ENCODE results near the gene AKAP8L. TPM values are rescaled to one million over a fixed set of nuclear protein-coding genes. Genes with fewer than 3 reads are reported as not detected.
A peak's percentile ranks its signal among the peaks of the same experiment; 100 is the strongest.
"Not testable (repeated sequence)": the region's sequence is repeated elsewhere in the genome, so short reads cannot be mapped to it uniquely, and the experiment has no call there.

The AKAP8L gene
- total RNA-seq, 1 donor: 119 TPM

DNA sequence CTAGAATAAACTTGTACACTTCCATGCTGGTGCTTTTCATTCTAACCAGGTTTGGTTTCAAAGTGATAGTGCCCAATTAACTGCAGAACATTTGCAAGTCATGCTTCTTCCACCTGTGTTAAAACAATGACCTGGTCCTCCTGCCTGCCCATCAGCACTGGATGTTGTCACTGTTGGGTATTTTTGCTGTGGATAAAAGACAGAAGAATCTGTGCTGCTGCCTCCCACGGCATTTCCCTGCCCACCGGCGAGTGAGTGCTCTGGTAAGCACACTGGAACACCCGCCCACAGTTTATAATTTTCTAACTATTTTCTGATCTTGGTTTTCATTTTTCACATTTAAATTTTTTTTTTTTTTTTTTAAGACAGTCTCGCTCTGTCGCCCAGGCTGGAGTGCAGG lies 36.9 kb downstream of the AKAP8L start:
- no peak for DNase-seq (ENCODE audit: low read depth in 2 of 3, low spot score in 2 of 3)

DNA sequence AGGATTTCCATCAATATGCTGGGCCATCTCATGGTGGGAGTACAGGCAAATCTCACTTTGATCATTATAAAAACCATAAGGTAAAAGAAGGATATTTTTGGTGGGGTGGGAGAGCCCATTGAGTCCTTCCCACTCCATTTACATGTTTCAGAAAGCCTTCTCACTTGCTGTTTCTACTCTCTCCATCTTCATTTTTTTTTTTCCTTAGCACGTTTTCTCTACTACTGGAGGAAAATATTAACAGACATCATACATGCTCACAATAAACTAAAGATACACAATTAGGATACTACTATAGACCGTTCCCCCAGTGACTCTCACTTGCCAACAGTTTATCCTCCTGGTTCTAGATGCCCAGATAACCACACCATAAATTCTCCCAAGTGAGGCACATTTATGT lies 37.4 kb downstream of the AKAP8L start:
- DNase-seq (ENCODE audit: low read depth in 2 of 3, low spot score in 2 of 3): no peak

- DNase-seq (ENCODE audit: low read depth in 2 of 3, low spot score in 2 of 3): no peak
Measured at GRCh38 chr19:15379999-15380647, 38.7 kb downstream of the AKAP8L start.

- DNase-seq (ENCODE audit: low read depth in 2 of 3, low spot score in 2 of 3): peak; percentile 96 to 99 (median 98)
Measured at GRCh38 chr19:15379083-15379998, 39.4 kb downstream of the AKAP8L start, which contains the start of gene AKAP8. TSS of gene AKAP8 (minus strand) at chr19:15379787. CDS start at chr19:15379731, 56 bp downstream.

DNA sequence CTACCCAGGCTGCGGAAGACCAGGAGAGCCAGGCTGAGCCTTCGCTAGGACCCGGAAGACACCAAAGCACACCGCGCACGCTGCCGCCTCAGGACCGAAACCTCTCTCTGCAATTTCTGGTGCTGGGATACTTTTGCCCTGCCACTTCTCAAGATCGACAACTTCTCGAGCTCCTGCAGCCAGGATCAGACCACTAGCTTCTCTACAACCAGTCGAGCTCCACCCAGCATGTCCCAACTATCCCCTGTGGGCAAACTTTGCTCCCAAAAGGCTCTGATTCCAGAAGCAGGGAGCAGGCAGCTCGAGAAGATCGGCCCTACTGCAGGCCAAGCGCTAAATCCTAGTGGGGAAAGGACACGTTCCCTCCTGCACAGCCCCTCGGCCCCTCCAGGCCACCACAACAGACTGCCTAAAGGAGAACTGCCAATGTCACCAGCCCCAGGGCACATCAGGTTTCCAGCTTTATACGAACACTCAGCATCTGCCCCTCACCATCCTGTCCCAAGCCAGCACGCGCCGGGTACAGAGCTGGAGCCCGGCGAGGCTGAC lies 40.2 kb downstream of the AKAP8L start:
- DNase-seq (ENCODE audit: low read depth in 2 of 3, low spot score in 2 of 3): peak in 2 of 3 donors; percentile 35 to 48

- DNase-seq (ENCODE audit: low read depth in 2 of 3, low spot score in 2 of 3): no peak
Measured at GRCh38 chr19:15374796-15375440, 43.9 kb downstream of the AKAP8L start.

DNA sequence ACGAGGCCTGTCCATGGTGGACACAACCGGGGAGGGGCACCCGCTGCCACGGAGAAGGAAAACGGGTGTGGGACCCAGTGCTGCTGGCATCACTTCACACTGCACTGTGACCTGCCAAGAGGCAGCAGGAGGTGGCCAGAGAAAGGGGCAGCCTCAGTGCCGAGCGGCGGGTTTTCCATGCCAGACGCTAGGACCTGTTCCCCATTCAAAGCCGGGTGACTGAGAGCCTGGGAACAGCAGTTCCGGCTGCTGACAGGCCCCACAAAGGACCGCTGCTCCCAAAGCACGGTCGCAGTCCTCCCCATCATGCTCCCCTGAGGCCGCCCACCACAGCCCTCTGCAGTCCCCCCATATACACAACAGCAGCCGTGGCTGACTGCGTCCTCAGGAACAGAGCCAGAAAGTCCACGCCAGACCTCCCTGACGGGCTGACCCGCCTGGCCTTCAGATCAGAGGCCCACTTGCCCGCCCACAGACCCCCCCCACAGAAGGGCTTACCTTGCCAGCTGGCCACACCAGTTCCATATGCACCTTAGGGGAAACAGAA lies 44.6 kb downstream of the AKAP8L start:
- DNase-seq (ENCODE audit: low read depth in 2 of 3, low spot score in 2 of 3): no peak

DNA sequence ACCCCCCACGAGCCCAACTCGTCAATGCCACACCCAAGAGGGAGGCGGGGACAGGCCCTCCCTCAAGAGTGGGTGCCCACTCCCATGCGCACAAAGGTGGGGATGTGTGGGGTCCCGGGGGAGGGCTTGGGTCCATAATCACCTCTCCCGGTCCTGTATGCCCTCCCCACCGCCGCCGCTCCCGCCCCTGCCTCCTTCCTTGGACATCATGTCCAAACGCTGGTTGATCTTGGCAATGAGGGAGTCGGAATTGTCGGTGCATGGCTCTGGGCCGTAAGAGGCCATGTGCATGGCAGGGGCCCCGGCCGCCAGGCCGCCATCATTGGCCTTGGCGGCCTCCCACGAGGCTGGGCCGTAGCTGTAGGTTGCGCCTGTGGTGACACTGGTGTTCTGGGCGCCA lies 45.1 kb downstream of the AKAP8L start:
- no peak for DNase-seq (ENCODE audit: low read depth in 2 of 3, low spot score in 2 of 3)

DNA sequence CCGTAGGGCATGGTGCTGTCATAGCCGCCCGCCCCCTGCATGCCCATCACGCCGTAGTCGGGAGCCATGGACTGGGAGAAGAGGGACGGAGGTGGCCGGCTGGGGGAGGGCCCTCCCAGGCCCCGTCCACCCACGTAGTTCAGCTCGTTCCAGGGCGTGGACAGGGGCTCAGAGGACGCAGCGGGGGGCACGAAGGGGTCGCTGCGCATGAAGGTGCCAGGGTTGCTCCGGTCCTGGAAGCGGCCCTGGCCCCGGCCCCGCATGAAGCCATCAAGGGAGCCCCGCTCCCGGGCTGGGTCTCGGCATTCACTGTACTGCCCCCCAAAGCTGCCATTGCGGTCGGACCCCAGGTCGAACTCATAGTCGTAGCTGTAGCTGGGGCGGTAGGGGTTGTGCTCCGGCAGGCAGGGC lies 45.9 kb downstream of the AKAP8L start:
- no peak for DNase-seq (ENCODE audit: low read depth in 2 of 3, low spot score in 2 of 3)

- no peak for DNase-seq (ENCODE audit: low read depth in 2 of 3, low spot score in 2 of 3)
Measured at GRCh38 chr19:15372470-15372869, 46.3 kb downstream of the AKAP8L start.

- DNase-seq (ENCODE audit: low read depth in 2 of 3, low spot score in 2 of 3): no peak
Measured at GRCh38 chr19:15371786-15372380, 46.9 kb downstream of the AKAP8L start.

DNA sequence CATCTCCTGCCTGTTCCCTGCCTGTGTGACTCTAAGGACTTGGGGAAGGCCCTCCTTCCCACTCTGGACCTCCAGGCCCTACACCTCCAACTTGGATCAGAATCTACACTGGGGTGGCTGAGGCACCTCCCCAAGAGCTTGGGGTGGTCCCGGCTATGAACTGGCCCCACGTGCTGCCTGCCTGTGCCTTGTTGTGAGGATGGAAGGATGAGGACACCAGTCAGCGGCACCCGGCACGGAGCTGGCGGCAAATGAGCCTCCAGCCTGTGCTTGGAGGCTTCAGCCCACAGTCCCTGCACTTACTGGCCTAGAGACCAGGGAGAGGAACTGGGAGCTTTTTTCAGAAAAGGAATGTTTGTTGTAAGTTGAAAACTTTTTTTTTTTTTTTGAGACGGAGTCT lies 47.7 kb downstream of the AKAP8L start:
- DNase-seq (ENCODE audit: low read depth in 2 of 3, low spot score in 2 of 3): no peak

DNA sequence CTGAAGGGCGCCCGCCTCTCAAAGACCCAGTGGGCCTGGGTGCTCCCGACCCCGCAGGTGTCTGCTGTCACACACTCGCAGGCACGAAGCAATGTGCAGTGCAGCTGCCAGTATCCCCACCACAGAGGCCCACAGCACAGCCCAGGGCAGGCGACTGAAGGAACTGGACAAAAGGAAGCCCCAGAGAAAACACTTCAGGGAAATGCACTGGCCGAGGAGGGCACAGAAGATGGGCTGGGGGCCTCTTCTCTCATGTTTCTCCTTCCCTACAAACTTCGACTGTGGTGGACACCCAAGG lies 49.2 kb downstream of the AKAP8L start:
- DNase-seq (ENCODE audit: low read depth in 2 of 3, low spot score in 2 of 3): no peak

DNA sequence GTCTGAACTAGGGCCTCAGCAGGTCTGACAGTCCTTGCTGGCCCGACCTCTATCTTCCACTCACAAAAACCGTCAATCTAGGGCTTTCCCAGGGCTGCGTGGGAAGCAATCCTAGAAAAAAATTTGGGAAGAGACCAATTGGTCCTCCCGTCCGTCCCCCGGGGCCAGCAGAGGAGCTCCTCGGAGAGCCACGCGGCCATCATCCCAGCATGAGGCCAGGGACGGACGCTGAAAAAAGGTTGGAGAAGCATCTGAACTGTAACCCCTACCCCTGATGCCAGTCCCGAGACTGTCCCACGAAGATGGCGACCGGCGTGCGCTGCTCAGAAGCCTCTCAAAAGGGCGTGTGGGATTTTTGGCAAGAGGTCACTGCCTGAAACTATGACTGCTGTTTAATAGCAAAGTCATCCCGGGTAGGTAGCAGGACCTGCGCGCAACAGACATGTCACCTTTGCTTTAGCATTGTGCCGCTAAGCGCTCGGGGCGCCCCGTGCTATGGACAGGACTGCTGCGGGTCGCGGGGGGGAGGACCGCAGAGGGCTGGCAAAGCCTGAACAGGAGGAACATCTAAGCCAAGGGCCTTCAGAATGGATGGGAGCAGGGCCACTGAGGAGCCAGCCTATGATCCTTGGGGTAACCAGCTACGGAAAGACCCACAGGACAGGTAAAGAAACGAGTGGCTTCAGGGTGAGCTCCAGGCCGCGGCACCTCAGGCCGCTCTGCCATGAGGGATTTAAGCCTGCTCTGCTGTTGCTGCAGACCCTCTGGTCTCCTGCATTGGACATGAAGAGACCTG lies 49.8 kb downstream of the AKAP8L start:
- DNase-seq (ENCODE audit: low read depth in 2 of 3, low spot score in 2 of 3): no peak

- DNase-seq (ENCODE audit: low read depth in 2 of 3, low spot score in 2 of 3): no peak
Measured at GRCh38 chr19:15368051-15368632, 50.6 kb downstream of the AKAP8L start.

DNA sequence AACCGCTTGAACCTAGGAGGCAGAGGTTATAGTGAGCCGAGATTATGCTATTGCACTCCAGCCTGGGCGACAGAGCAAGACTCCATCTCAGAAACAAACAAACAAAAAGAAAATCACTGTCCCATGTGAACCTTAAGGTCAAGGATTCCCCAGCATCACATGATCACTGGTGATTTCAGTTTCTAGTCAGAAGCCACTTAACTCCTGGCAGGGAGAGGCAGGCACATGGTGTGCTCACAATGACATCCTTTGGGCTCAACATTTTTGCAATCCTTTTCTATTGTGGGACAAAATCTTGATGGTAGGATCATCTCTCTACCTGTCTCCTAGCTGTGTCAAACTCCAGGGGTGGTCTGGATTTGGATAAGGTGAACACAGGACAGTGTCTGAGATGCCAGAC lies 51.3 kb downstream of the AKAP8L start:
- DNase-seq (ENCODE audit: low read depth in 2 of 3, low spot score in 2 of 3): no peak

DNA sequence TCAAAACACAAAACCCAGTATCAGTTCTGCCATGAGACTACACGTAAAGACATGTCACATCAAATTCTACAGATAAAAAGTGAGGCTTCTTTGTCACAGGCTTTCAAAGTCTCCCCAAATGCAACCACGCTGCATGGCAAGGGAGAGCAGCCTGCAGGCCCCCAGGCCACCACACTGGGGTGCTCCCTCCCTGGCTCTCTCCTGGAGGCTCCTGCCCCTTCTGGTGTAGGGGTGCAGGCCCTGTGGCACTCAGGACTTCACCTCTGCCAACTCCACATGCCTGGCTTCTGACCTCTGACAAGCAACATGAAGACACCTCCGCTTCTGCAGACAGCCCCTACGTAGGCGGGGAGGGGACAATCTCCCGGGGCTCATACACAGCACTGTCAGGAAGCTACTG lies 53.5 kb downstream of the AKAP8L start:
- no peak for DNase-seq (ENCODE audit: low read depth in 2 of 3, low spot score in 2 of 3)

GRCh38 chr19:15363791-15364190 lies 55.0 kb downstream of the AKAP8L start:
- DNase-seq (ENCODE audit: low read depth in 2 of 3, low spot score in 2 of 3): not testable (repeated sequence)

- not testable (repeated sequence) for DNase-seq (ENCODE audit: low read depth in 2 of 3, low spot score in 2 of 3)
Measured at GRCh38 chr19:15363048-15363447, 55.7 kb downstream of the AKAP8L start.

Data from hematopoietic multipotent progenitor cell (in vitro differentiated cells).